ENCODE data around the gene MTSS2. TPM values are rescaled to one million over a fixed set of nuclear protein-coding genes. Genes with fewer than 3 reads are reported as not detected.

The MTSS2 gene
- total RNA-seq, 1 donor from 2014 or later = 102 TPM

DNA sequence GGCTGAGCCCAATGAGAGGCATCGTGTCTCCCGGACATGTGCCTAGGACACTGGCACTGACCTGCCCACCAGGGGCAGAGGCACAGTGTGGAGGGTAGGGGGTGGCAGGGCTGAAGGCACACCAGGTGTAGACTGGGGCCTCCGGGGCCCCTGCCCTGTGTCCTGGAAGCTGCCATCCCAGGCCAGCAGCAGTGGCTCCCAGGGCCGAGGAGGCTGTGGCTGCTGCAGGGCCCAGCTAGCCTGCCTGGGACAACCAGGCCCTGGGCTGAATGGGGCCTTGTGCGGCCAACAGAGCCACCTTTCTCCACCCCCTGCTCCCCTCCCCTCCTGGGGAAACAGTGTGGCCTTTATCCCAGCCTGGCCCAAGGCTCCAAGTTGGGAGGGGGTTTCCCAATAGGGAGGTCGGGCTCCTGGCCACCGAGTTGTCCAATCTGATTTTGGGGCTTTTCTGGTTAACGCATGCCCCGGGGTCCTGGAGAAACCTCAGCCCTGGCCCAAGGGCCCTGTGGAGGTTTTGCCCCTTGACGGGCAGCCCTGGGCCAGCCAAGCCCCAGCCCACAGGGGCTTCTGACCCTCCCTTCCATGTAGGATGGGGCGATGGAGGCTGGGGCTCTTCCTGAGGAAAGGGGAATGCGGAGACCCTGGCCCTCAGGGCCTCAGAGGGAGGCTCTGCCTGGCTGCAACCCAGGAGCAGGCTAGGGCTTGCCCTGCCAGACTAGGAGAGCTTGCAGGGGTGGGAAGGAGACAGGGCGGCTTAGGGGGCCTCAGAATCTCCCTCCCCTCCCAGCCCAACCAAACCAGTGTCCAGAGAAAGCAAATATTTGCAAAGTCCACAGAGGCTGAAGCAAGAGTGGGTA lies 4.2 kb downstream of the MTSS2 start:
- peak overlapping the region; percentile 64 for H3K27ac Mint-ChIP-seq
- peak overlapping the region; percentile 30 for H3K4me3 Mint-ChIP-seq
- DNase-seq (ENCODE audit: low spot score in 2 of 2, unreplicated experiment in 2 of 2) = no peak
- H3K4me1 Mint-ChIP-seq = peaks cover 28% of the 10 kb centered on the region
- H3K27me3 Mint-ChIP-seq (ENCODE audit: low read depth) = no peaks in the 10 kb centered on the region
- peaks cover 7% of the 10 kb centered on the region for H3K36me3 Mint-ChIP-seq
- TF ChIP-seq, protein P1, sequence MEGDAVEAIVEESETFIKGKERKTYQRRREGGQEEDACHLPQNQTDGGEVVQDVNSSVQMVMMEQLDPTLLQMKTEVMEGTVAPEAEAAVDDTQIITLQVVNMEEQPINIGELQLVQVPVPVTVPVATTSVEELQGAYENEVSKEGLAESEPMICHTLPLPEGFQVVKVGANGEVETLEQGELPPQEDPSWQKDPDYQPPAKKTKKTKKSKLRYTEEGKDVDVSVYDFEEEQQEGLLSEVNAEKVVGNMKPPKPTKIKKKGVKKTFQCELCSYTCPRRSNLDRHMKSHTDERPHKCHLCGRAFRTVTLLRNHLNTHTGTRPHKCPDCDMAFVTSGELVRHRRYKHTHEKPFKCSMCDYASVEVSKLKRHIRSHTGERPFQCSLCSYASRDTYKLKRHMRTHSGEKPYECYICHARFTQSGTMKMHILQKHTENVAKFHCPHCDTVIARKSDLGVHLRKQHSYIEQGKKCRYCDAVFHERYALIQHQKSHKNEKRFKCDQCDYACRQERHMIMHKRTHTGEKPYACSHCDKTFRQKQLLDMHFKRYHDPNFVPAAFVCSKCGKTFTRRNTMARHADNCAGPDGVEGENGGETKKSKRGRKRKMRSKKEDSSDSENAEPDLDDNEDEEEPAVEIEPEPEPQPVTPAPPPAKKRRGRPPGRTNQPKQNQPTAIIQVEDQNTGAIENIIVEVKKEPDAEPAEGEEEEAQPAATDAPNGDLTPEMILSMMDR (IDR thresholded peaks at IDR 0.05; ENCODE audit: unreplicated experiment) = no peak
- no peaks in the 10 kb centered on the region for H3K9me3 Mint-ChIP-seq

DNA sequence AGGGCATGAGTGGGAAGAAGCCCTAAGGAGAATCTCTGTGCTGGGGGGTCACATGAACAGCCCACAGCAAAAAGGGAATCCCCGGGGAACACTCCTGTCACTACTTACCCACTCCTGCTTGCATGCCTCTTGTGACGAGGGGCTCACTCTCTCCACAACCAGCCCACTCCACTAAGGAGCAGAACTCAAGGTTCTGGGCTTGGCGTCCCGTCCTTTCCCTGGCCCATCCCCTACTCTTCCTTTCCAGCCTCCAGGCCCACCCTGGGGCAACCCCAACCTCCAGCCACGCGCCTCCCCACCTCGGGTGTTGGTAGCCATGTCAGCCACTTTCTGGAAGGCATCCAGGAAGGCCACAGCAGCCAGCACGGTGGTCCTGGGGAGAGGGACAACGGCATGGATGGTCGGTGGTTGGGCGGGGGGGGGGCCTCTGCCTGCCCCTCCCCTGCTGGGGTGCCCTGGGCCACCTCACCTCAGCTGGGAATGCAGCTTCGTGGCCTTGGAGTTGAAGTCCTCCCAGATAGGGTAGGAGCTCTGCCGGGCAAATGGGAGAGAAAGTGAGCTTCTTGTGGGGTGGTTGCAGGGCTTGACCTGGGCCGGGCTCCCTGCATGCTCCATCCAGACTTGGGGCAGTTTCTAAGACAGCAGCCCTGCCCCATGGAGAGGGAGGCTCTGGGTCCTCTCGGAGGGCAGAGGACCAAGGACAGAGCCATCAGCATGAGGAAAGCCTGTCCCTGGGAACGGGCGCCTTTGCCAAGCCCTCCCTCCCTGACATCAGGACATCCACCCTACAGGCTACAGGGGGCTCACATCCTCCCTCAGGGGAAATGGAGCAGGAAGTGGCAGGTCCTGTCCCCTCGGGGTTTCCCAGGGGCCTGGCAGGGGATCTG lies 5.1 kb downstream of the MTSS2 start:
- no peak for DNase-seq (ENCODE audit: low spot score in 2 of 2, unreplicated experiment in 2 of 2)
- Mint-ChIP-seq H3K36me3 (peaks cover 15% of the 10 kb centered on the region), H3K9me3 (no peaks in the 10 kb centered on the region), H3K4me1 (peaks cover 24% of the 10 kb centered on the region), H3K27ac (peak overlapping the region; percentile 39), H3K27me3 (ENCODE audit: low read depth) (no peaks in the 10 kb centered on the region), H3K4me3 (no peak overlapping the region)
- TF ChIP-seq, protein P1 (IDR thresholded peaks at IDR 0.05; ENCODE audit: unreplicated experiment) = no peak

DNA sequence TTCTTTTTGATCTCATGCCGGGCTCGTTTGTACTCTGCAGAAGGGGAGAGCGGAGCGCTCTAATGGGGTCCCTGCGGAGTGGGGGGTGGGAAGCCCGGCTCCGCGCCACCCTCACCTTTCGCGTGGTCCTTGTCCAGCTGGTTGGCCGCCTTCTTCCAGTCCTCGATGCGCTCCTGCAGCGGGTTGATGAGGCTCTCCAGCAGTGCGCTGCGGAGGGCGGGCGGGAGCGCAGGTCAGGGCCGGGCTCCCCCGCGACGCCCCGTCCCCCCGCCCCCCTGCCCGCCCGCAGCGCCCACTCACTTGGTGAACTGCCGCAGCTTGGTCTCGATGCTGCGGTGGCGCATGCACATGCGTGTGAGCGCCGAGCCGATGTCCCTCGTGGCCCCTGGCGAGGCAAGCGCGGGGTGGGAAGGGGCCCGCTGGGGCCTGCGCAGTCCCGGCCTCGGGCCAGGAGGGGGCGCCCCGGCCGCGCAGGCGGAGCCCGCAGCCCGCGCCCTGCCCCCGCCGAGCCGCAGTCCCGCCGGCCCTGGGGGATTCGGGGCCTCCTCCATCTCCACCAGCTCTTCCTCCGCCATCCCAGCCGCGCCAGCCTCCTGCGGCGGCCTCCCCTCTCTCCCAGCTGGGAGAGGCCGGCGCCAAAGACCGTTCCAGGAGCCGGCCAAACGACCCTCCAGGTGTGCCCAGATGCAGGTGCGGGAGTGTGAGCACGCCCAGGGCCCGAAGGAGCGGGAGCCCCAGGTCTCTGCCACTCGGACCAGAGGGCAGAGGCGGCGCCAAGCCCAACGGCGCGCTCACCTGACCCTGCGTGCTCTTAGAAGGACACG lies 6.0 kb downstream of the MTSS2 start:
- DNase-seq (ENCODE audit: low spot score in 2 of 2, unreplicated experiment in 2 of 2) = no peak
- H3K9me3 Mint-ChIP-seq = no peaks in the 10 kb centered on the region
- TF ChIP-seq, protein P1 (IDR thresholded peaks at IDR 0.05; ENCODE audit: unreplicated experiment) = peak; percentile 21

DNA sequence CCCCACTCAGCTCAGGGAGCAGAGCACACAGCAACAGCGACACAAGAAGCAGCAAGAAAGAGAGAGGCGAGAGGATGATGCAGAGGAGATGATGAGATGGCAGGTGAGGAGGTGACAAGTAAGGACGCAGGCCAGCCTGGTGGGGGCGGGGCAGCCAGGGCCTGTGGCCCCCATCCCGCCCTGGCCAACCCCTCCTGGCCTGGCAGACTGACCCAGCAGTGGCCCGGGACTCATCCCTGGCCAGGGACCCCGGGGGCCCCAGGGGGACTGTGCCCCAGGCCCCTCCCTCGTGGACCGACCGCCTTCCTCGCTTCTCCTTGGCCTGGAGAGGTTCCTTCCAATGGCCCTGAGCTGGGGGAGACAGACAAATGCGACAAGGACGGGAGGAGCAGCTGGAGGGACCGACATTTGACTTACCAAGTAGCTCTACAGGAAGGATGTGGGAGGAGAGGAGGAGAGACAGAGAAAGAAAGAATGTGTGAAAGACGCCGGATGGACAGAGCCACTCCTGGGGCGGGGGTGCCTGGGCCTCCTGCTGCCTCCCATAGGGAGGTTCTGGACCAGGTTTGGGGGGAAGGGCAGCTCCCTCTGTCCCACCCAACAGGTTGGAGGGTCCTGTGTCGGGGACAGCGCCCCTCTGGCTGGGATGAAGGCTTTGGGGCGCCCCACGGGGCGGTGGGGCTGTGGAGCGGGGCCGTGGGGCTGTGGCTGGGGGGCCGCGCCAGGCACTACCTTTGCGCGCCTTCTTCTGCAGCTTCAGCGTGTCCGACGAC lies 6.8 kb downstream of the MTSS2 start:
- no peak overlapping the region for H3K27ac Mint-ChIP-seq
- TF ChIP-seq, protein P1 (IDR thresholded peaks at IDR 0.05; ENCODE audit: unreplicated experiment) = no peak
- H3K4me3 Mint-ChIP-seq = no peak overlapping the region
- H3K27me3 Mint-ChIP-seq (ENCODE audit: low read depth) = no peaks in the 10 kb centered on the region
- peaks cover 20% of the 10 kb centered on the region for H3K36me3 Mint-ChIP-seq
- no peak for DNase-seq (ENCODE audit: low spot score in 2 of 2, unreplicated experiment in 2 of 2)
- no peaks in the 10 kb centered on the region for H3K9me3 Mint-ChIP-seq
- H3K4me1 Mint-ChIP-seq = peaks cover 23% of the 10 kb centered on the region

More for the DNA sequence above, 6.0 kb downstream of the MTSS2 start:
- no peaks in the 10 kb centered on the region for H3K27me3 Mint-ChIP-seq (ENCODE audit: low read depth)
- H3K4me1 Mint-ChIP-seq = peaks cover 24% of the 10 kb centered on the region
- peaks cover 17% of the 10 kb centered on the region for H3K36me3 Mint-ChIP-seq
- no peak overlapping the region for H3K27ac Mint-ChIP-seq
- H3K4me3 Mint-ChIP-seq = no peak overlapping the region

All from mesothelial cell of epicardium (in vitro differentiated cells).